Stimulated activated CD8-positive, alpha-beta memory T cell treated with anti-CD3 and anti-CD28 coated beads, Interleukin-4, amount 100 ng/mL, for 4 hours (primary cell): ENCODE results near the gene ACCSL.

Experiments used
- DNase-seq, 2 donors: peaks; one replicate each; pipeline ENCODE4 v3.0.0-alpha.2; 2020; ENCODE audit warnings: low read depth in 2 of 2, low spot score in 1 of 2

ACCSL gene

DNA sequence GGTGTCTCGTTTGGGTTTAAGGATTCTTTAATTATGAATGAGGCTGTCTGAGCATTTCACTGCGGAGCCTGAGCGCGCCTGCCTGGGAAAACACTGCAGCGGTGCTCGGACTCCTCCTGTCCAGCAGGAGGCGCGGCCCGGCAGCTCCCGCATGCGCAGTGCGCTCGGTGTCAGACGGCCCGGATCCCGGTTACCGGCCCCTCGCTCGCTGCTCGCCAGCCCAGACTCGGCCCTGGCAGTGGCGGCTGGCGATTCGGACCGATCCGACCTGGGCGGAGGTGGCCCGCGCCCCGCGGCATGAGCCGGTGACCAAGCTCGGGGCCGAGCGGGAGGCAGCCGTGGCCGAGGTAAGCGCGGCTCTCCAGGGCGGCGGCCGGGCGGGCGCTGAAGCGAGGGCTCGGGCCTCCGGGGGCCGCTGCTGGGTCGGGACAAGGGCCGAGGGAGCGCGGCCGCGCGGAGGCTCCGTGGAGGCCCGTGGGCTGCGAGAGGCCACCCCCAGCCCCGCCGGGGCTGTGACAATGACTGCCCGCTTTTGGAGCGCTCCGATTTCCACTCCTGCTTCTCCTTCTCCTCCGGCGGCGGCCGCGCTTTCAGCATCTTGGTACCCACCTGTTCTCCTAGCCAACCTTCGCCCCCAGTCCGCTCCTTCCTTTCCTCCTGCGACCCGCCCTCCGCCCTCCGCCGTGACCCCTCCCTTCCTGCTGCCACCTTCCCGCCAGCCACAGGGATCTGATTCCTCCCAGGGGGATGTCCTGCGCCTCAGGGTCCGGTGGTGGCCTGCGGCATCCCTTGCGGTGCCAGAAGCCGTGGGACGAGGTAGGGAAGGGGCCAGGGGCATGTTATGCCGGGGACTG is 48.0 kb downstream of the ACCSL start, which contains the start of gene EXT2:
TSS of gene EXT2 (plus strand) at position 173 of the 854 bp plus-strand sequence. CDS start 12,035 bp downstream, outside the sequence.
- DNase-seq, result peak; percentile 58 to 73

- no peak for DNase-seq
Observed at GRCh38 chr11:44096360-44097185, 48.8 kb downstream of the ACCSL start.

DNA sequence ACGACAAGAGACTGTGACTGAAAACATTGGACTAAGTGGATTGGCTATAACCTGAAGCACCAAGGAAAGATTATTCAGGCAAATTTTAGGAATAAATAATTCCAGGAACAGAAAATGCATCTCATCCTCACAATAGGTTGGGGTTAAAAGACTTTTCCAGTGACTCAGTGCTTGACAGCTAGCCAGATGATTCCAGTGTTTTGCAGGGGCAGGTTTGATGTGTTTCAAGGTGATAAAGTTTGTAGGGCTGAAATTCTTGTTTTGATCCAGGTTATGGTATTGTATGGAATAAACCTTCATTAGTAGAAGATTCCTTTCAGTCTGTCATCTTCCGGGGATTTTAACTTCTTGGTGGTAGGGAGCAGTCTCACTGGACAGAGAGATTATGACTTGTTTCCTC is 50.0 kb downstream of the ACCSL start:
- DNase-seq, result no peak

GRCh38 chr11:44101098-44101497 is 53.3 kb downstream of the ACCSL start:
- no peak for DNase-seq

- DNase-seq, result no peak
Observed at GRCh38 chr11:44104481-44105294, 56.9 kb downstream of the ACCSL start.

DNA sequence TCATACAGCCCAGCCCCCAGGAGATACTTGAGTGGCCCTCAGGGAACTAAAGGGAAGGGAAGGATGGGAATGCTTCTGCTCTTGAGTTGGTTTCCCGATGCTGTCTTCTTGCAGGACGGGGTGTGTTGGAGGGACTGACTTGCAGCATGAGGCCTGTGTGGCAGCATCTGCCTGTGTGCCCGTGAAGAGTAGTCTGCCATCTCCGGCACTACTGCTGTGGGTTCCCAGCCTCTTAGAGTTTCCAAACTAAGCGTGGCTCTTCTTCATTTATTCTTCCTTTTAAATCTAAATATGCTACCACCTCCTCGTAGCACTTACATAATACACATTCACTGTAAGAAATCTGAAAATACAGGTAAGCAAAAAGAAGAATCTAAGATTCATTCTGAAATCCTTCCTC is 60.5 kb downstream of the ACCSL start:
- no peak for DNase-seq
